Mesenchymal stem cell (in vitro differentiated cells and primary cell): ENCODE results near the gene BIVM.
A peak's percentile ranks its signal among the peaks of the same experiment; 100 is the strongest.

Source experiments
- DNase-seq: peaks from one replicate; pipeline ENCODE4 v3.0.0-alpha.2; 2013
- H2AFZ ChIP-seq: one replicate; pipeline ENCODE4 v1.6.1; 2013; ENCODE audit warnings: low read depth, mild to moderate bottlenecking, control low read depth, inconsistent platforms, low read length, moderate library complexity
- H2AK5ac ChIP-seq: 2 replicates; pipeline ENCODE4 v1.6.1; 2013; ENCODE audit warnings: low read length, moderate library complexity, mild to moderate bottlenecking, inconsistent platforms; ENCODE audit not compliant: severe bottlenecking
- H2BK120ac ChIP-seq: one replicate; pipeline ENCODE4 v1.6.1; 2013; ENCODE audit warnings: low read depth, mild to moderate bottlenecking, inconsistent platforms, low read length, moderate library complexity
- H2BK12ac ChIP-seq, 2 experiments: one replicate each; pipeline ENCODE4 v1.6.1; 2013; ENCODE audit warnings: inconsistent platforms in 2 of 2, low read length in 2 of 2, mild to moderate bottlenecking in 2 of 2, moderate library complexity in 2 of 2, control low read depth in 1 of 2
- H2BK15ac ChIP-seq: one replicate; pipeline ENCODE4 v1.6.1; 2013; ENCODE audit warnings: mild to moderate bottlenecking, low read depth, inconsistent platforms; ENCODE audit not compliant: poor library complexity, severe bottlenecking
- H2BK5ac ChIP-seq: 2 replicates; pipeline ENCODE4 v1.6.1; 2013; ENCODE audit warnings: low read depth, mild to moderate bottlenecking, low read length, control low read depth, inconsistent platforms; ENCODE audit not compliant: poor library complexity, severe bottlenecking
- H3K14ac ChIP-seq, 2 experiments: one replicate each; pipeline ENCODE4 v1.6.1; 2013; ENCODE audit warnings: inconsistent platforms in 2 of 2, low read length in 2 of 2, control low read depth in 1 of 2, mild to moderate bottlenecking in 1 of 2, moderate library complexity in 1 of 2
- H3K18ac ChIP-seq, 2 experiments: one replicate each; pipeline ENCODE4 v1.6.1; 2013; ENCODE audit warnings: inconsistent platforms in 2 of 2, low read length in 2 of 2, control low read depth in 1 of 2, low read depth in 1 of 2, mild to moderate bottlenecking in 1 of 2
- H3K23ac ChIP-seq, 2 experiments: one replicate each; pipeline ENCODE4 v1.6.1; 2013; ENCODE audit warnings: inconsistent platforms in 2 of 2, low read length in 2 of 2, mild to moderate bottlenecking in 2 of 2, moderate library complexity in 2 of 2, control low read depth in 1 of 2
- H3K27ac ChIP-seq: 2 replicates; pipeline ENCODE4 v1.5.1; 2013; ENCODE audit warnings: mild to moderate bottlenecking, moderate library complexity, low read length, control low read depth, inconsistent platforms; ENCODE audit not compliant: poor library complexity, severe bottlenecking
- H3K27me3 ChIP-seq, 2 experiments: 2 replicates each; pipeline versions ENCODE4 v1.6.1 to v1.7.0; 2013; ENCODE audit warnings: low read length in 2 of 2, mild to moderate bottlenecking in 2 of 2, moderate library complexity in 2 of 2, control low read depth in 1 of 2, inconsistent platforms in 1 of 2; ENCODE audit not compliant: control insufficient read depth in 1 of 2, insufficient read depth in 1 of 2
- H3K36me3 ChIP-seq, 2 experiments: 2 replicates each; pipeline versions ENCODE4 v1.6.1 to v1.7.0; 2013; ENCODE audit warnings: low read length in 2 of 2, control low read depth in 1 of 2, inconsistent platforms in 1 of 2, low read depth in 1 of 2, mild to moderate bottlenecking in 1 of 2; ENCODE audit not compliant: insufficient read depth in 2 of 2, control insufficient read depth in 1 of 2
- H3K4ac ChIP-seq, 2 experiments: one replicate each; pipeline ENCODE4 v1.6.1; 2013; ENCODE audit warnings: inconsistent platforms in 2 of 2, low read length in 2 of 2, mild to moderate bottlenecking in 2 of 2, moderate library complexity in 2 of 2, control low read depth in 1 of 2, low read depth in 1 of 2
- H3K4me1 ChIP-seq: 2 replicates; pipeline ENCODE4 v1.6.1; 2013; ENCODE audit warnings: low read depth, low read length, control low read depth; ENCODE audit not compliant: control insufficient read depth, insufficient read depth
- H3K4me2 ChIP-seq: 2 replicates; pipeline ENCODE4 v1.6.1; 2013; ENCODE audit warnings: low read length, mild to moderate bottlenecking, inconsistent platforms; ENCODE audit not compliant: poor library complexity, severe bottlenecking
- H3K4me3 ChIP-seq, 2 experiments: 2 replicates each; pipeline versions ENCODE4 v1.5.1 to v1.7.0; 2013; ENCODE audit warnings: low read length in 2 of 2, mild to moderate bottlenecking in 2 of 2, control low read depth in 1 of 2, low read depth in 1 of 2; ENCODE audit not compliant: insufficient read depth in 1 of 2
- H3K79me1 ChIP-seq: replicated peaks from 2 replicates; pipeline ENCODE4 v1.6.1; 2013; ENCODE audit warnings: mild to moderate bottlenecking, control low read depth, low read length, inconsistent platforms; ENCODE audit not compliant: poor library complexity, severe bottlenecking
- H3K9ac ChIP-seq: 2 replicates; pipeline ENCODE4 v1.7.0; 2013; ENCODE audit warnings: mild to moderate bottlenecking, low read length, moderate library complexity
- H3K9me3 ChIP-seq: 2 replicates; pipeline ENCODE4 v1.7.0; 2013; ENCODE audit warnings: mild to moderate bottlenecking, low read length; ENCODE audit not compliant: control insufficient read depth
- H4K8ac ChIP-seq: one replicate; pipeline ENCODE4 v1.6.1; 2013; ENCODE audit warnings: inconsistent platforms, mild to moderate bottlenecking, low read length, moderate library complexity
- H4K91ac ChIP-seq: one replicate; pipeline ENCODE4 v1.6.1; 2013; ENCODE audit warnings: mild to moderate bottlenecking, low read length, inconsistent platforms
- WGBS: methylation state at CpG from one replicate; pipeline ENCODE4 v1.1.7; 2013; ENCODE audit warnings: mixed read lengths; 5-methylcytosine and 5-hydroxymethylcytosine counted together

BIVM gene

DNA sequence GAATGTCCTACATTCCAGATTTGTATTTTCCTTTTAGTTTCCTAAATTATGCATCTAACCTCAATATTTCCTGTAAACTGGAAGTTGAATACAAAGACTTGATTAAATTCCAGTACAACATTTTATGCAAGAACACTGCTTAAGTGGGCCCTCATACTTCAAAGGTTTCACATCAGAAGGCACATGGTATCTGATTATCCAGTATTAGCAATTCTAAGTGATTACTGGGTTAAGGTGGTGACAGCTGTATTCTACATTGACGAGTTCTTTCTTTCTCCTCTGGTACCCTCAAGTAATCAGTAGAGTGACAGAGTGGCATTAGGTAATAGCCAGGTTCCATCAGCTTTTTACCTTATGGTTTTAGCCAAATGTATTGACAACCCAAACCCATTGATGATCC lies 18.3 kb downstream of the BIVM start:
- DNase-seq, result no peak
- 100% methylated on average over 1 of the region's 1 CpG for WGBS
- H4K8ac ChIP-seq, result no peak overlapping the region
- peaks cover 6% of the 10 kb centered on the region for H3K79me1 ChIP-seq
- peak overlapping the region; percentile 83 for H2AK5ac ChIP-seq
- H3K27ac ChIP-seq, result peak overlapping the region; percentile 100
- no peak overlapping the region for H3K4me3 ChIP-seq
- H3K9ac ChIP-seq, result no peak overlapping the region
- no peak overlapping the region for H3K4ac ChIP-seq
- peaks cover 11% of the 10 kb centered on the region for H3K4me1 ChIP-seq
- peaks cover 3 to 58% of the 10 kb centered on the region in 2 experiments for H3K36me3 ChIP-seq
- H2BK12ac ChIP-seq, result no peak overlapping the region
- no peak overlapping the region for H2BK120ac ChIP-seq
- H2AFZ ChIP-seq, result no peak overlapping the region
- H3K18ac ChIP-seq, result no peak overlapping the region
- H2BK5ac ChIP-seq, result peak overlapping the region; percentile 62
- no peak overlapping the region for H3K23ac ChIP-seq
- H3K14ac ChIP-seq, result no peak overlapping the region
- H3K9me3 ChIP-seq, result no peaks in the 10 kb centered on the region
- H4K91ac ChIP-seq, result no peak overlapping the region
- H3K27me3 ChIP-seq, result no peaks in the 10 kb centered on the region
- H2BK15ac ChIP-seq, result no peak overlapping the region
- no peak overlapping the region for H3K4me2 ChIP-seq

DNA sequence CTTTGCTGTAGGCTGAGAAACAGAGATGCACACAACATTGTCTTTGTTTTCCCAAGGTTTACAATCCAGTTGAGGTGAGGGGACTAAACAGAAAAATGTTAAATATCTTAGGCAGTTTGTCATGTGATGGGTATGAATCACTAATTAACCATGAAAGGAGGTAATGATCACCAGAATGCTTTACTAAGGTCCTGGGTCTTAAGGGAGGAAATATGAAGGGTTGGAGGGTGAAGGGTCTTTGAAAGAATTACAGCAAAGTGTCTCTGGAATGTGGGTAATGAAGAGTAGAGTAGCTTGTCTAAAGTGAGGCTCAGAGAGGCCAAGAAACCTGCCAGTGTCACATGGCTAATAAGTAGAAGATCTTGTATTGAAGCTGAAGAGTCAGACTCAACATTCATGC lies 19.0 kb downstream of the BIVM start:
- Histone ChIP-seq H3K14ac (no peak overlapping the region), H4K91ac (no peak overlapping the region), H3K4me1 (peaks cover 11% of the 10 kb centered on the region), H3K4me3 (no peak overlapping the region), H2AK5ac (no peak overlapping the region), H3K23ac (no peak overlapping the region), H3K9ac (no peak overlapping the region), H3K9me3 (no peaks in the 10 kb centered on the region), H3K4me2 (no peak overlapping the region), H2BK5ac (no peak overlapping the region), H3K18ac (no peak overlapping the region), H3K27ac (peak overlapping the region; percentile 100), H2BK12ac (no peak overlapping the region), H3K27me3 (no peaks in the 10 kb centered on the region), H2BK120ac (no peak overlapping the region), H2BK15ac (no peak overlapping the region), H3K4ac (no peak overlapping the region), H2AFZ (no peak overlapping the region), H4K8ac (no peak overlapping the region), H3K36me3 (peaks cover 6 to 65% of the 10 kb centered on the region in 2 experiments), H3K79me1 (peaks cover 10% of the 10 kb centered on the region)
- no peak for DNase-seq

DNA sequence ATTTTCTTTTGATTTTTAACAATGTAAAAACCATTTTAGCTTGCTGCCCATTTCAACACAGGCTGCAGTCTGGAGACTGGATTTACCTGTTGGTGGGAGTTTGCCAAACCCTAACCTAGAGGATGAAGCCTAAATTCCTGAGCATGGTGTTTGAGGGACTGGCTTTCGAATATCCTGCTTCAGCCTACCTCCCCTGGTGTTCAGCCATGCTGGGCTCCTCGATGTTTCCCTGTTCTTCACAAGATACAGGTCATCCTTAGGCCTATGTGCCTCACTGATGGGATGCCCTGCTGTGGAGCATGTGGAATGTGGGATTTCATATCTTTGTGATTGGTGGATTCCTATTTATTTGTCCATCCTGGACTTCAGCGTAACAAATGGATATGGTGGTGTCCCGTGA lies 26.5 kb downstream of the BIVM start:
- WGBS, result 98% methylated on average over 4 of the region's 4 CpGs
- Histone ChIP-seq H3K18ac (peak overlapping the region; percentile 14 to 82), H4K8ac (peak overlapping the region; percentile 65), H2BK120ac (no peak overlapping the region), H3K27me3 (no peaks in the 10 kb centered on the region), H3K27ac (peak overlapping the region; percentile 97), H4K91ac (peak overlapping the region; percentile 78), H2AK5ac (peak overlapping the region; percentile 98), H3K79me1 (peaks cover 26% of the 10 kb centered on the region), H3K4ac (peak overlapping the region in 1 of 2 experiments; percentile 54), H2BK12ac (peak overlapping the region in 1 of 2 experiments; percentile 84), H2AFZ (no peak overlapping the region), H3K4me1 (peaks cover 4% of the 10 kb centered on the region), H3K9ac (peak overlapping the region; percentile 35), H2BK5ac (peak overlapping the region; percentile 92), H3K4me2 (no peak overlapping the region), H3K23ac (no peak overlapping the region), H3K36me3 (peaks cover 15 to 62% of the 10 kb centered on the region in 2 experiments), H3K14ac (no peak overlapping the region), H2BK15ac (no peak overlapping the region), H3K4me3 (peak overlapping the region in 1 of 2 experiments; percentile 74), H3K9me3 (no peaks in the 10 kb centered on the region)
- no peak for DNase-seq

GRCh38 chr13:102825921-102826706 lies 27.2 kb downstream of the BIVM start:
- Histone ChIP-seq H3K4me3 (peak overlapping the region in 1 of 2 experiments; percentile 74), H2AFZ (no peak overlapping the region), H3K79me1 (peaks cover 26% of the 10 kb centered on the region), H3K23ac (no peak overlapping the region), H3K27ac (peak overlapping the region; percentile 97), H3K14ac (no peak overlapping the region), H2BK12ac (peak overlapping the region in 1 of 2 experiments; percentile 8), H4K8ac (no peak overlapping the region), H4K91ac (no peak overlapping the region), H2BK120ac (no peak overlapping the region), H3K4me2 (no peak overlapping the region), H2AK5ac (peak overlapping the region; percentile 98), H3K18ac (peak overlapping the region in 1 of 2 experiments; percentile 26), H3K36me3 (peaks cover 15 to 57% of the 10 kb centered on the region in 2 experiments), H3K27me3 (no peaks in the 10 kb centered on the region), H3K4me1 (peaks cover 6% of the 10 kb centered on the region), H2BK15ac (no peak overlapping the region), H3K9me3 (no peaks in the 10 kb centered on the region), H3K4ac (no peak overlapping the region), H2BK5ac (no peak overlapping the region), H3K9ac (peak overlapping the region; percentile 87)
- WGBS, result 17% methylated on average over 7 of the region's 8 CpGs
- DNase-seq, result peak; percentile 84
